Nephron (organoid): ENCODE results near the gene CTSW.

Experiments
- H3K27ac Mint-ChIP-seq, 3 experiments: 2 replicates each; pipeline ENCODE4 v1.8.0; 2020; ENCODE audit warnings: mixed read lengths in 3 of 3, mild to moderate bottlenecking in 2 of 3, moderate library complexity in 1 of 3
- H3K27me3 Mint-ChIP-seq: 2 replicates; pipeline ENCODE4 v1.8.0; 2021; ENCODE audit warnings: low read depth, mild to moderate bottlenecking, moderate library complexity, mixed read lengths
- H3K36me3 Mint-ChIP-seq: 2 replicates; pipeline ENCODE4 v1.8.0; 2020; ENCODE audit warnings: low read depth, mixed read lengths
- H3K4me1 Mint-ChIP-seq: 2 replicates; pipeline ENCODE4 v1.8.0; 2020; ENCODE audit warnings: mixed read lengths
- H3K4me3 Mint-ChIP-seq, 3 experiments: 2 replicates each; pipeline ENCODE4 v1.8.0; 2020; ENCODE audit warnings: mild to moderate bottlenecking in 3 of 3, mixed read lengths in 3 of 3, moderate library complexity in 2 of 3
- H3K9me3 Mint-ChIP-seq: 2 replicates; pipeline ENCODE4 v1.8.0; 2020; ENCODE audit warnings: mixed read lengths
- CTCF ChIP-seq, 3 experiments: fragments of 200-600 bp; sonication (generic); IDR thresholded peaks; one replicate each; pipeline ENCODE4 v1.5.0; 2021; ENCODE audit warnings: antibody characterized with exemption in 3 of 3; ENCODE audit not compliant: unreplicated experiment in 3 of 3

The CTSW gene

GRCh38 chr11:65851083-65851579 lies 28.5 kb upstream of the CTSW start:
- peak; percentile 20 to 36 (median 28) for TF ChIP-seq CTCF (IDR thresholded peaks at IDR 0.05; ENCODE audit: unreplicated experiment in 3 of 3)
- Mint-ChIP-seq H3K27me3 (no peaks in the 10 kb centered on the region), H3K4me3 (no peak overlapping the region), H3K9me3 (no peaks in the 10 kb centered on the region), H3K27ac (no peak overlapping the region), H3K4me1 (peaks cover 5% of the 10 kb centered on the region), H3K36me3 (peaks cover 41% of the 10 kb centered on the region)

- Mint-ChIP-seq H3K36me3 (peaks cover 48% of the 10 kb centered on the region), H3K27ac (no peak overlapping the region), H3K27me3 (no peaks in the 10 kb centered on the region), H3K9me3 (no peaks in the 10 kb centered on the region), H3K4me3 (peak overlapping the region in 1 of 3 experiments; percentile 47), H3K4me1 (peaks cover 12% of the 10 kb centered on the region)
- no peak for TF ChIP-seq CTCF (IDR thresholded peaks at IDR 0.05; ENCODE audit: unreplicated experiment in 3 of 3)
Observed at GRCh38 chr11:65851811-65852507, 27.7 kb upstream of the CTSW start.

- peaks cover 12% of the 10 kb centered on the region for H3K4me1 Mint-ChIP-seq
- H3K27ac Mint-ChIP-seq, result no peak overlapping the region
- no peak overlapping the region for H3K4me3 Mint-ChIP-seq
- no peaks in the 10 kb centered on the region for H3K9me3 Mint-ChIP-seq
- peaks cover 48% of the 10 kb centered on the region for H3K36me3 Mint-ChIP-seq
- no peaks in the 10 kb centered on the region for H3K27me3 Mint-ChIP-seq
- TF ChIP-seq CTCF (IDR thresholded peaks at IDR 0.05; ENCODE audit: unreplicated experiment in 3 of 3), result no peak
Observed at GRCh38 chr11:65852508-65853245, 27.0 kb upstream of the CTSW start.

GRCh38 chr11:65853246-65853979 lies 26.2 kb upstream of the CTSW start:
- TF ChIP-seq CTCF (IDR thresholded peaks at IDR 0.05; ENCODE audit: unreplicated experiment in 3 of 3), result no peak
- H3K9me3 Mint-ChIP-seq, result no peaks in the 10 kb centered on the region

GRCh38 chr11:65854161-65854592 lies 25.5 kb upstream of the CTSW start:
- no peaks in the 10 kb centered on the region for H3K9me3 Mint-ChIP-seq
- peaks cover 48% of the 10 kb centered on the region for H3K36me3 Mint-ChIP-seq
- TF ChIP-seq CTCF (IDR thresholded peaks at IDR 0.05; ENCODE audit: unreplicated experiment in 3 of 3), result no peak
- peaks cover 17% of the 10 kb centered on the region for H3K4me1 Mint-ChIP-seq
- H3K4me3 Mint-ChIP-seq, result peak overlapping the region; percentile 75 to 84 (median 83)
- H3K27me3 Mint-ChIP-seq, result no peaks in the 10 kb centered on the region
- H3K27ac Mint-ChIP-seq, result peak overlapping the region in 1 of 3 experiments; percentile 44

More at GRCh38 chr11:65853246-65853979, 26.2 kb upstream of the CTSW start:
- no peak overlapping the region for H3K27ac Mint-ChIP-seq
- no peaks in the 10 kb centered on the region for H3K27me3 Mint-ChIP-seq
- peak overlapping the region; percentile 45 to 84 (median 83) for H3K4me3 Mint-ChIP-seq
- H3K4me1 Mint-ChIP-seq, result peaks cover 15% of the 10 kb centered on the region
- peaks cover 48% of the 10 kb centered on the region for H3K36me3 Mint-ChIP-seq
